Measurements from ENCODE around the gene MLXIPL. TPM values are rescaled to one million over a fixed set of nuclear protein-coding genes. Genes with fewer than 3 reads are reported as not detected.

The MLXIPL gene
- total and polyA plus RNA-seq, 11 donors, result 0.42 to 10.1 (median 2.0) TPM

DNA sequence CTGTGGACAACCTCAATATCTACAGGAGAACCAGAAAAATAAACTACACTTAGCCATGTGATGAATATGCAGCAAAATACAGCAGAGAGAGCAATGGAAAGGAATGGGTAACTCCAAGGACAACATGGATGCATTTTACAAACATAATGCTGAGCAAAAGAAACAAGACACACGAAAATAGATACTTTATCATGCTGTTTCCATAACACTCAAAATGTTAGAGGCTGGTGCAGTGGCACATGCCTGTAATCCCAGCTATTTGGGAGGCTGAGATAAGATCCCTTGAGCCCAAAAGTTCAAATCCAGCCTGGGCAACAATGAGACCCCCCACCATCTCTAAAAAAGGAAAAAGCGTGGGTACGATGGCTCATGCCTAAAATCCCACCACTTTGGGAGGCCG lies 75.1 kb downstream of the MLXIPL start:
- no peak for TF ChIP-seq POLR2A (IDR thresholded peaks at IDR 0.05)
- TF ChIP-seq, protein P1, sequence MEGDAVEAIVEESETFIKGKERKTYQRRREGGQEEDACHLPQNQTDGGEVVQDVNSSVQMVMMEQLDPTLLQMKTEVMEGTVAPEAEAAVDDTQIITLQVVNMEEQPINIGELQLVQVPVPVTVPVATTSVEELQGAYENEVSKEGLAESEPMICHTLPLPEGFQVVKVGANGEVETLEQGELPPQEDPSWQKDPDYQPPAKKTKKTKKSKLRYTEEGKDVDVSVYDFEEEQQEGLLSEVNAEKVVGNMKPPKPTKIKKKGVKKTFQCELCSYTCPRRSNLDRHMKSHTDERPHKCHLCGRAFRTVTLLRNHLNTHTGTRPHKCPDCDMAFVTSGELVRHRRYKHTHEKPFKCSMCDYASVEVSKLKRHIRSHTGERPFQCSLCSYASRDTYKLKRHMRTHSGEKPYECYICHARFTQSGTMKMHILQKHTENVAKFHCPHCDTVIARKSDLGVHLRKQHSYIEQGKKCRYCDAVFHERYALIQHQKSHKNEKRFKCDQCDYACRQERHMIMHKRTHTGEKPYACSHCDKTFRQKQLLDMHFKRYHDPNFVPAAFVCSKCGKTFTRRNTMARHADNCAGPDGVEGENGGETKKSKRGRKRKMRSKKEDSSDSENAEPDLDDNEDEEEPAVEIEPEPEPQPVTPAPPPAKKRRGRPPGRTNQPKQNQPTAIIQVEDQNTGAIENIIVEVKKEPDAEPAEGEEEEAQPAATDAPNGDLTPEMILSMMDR (IDR thresholded peaks at IDR 0.05), result no peak
- H3K27me3 ChIP-seq, result no peaks in the 10 kb centered on the region
- no peak for DNase-seq
- H3K9me3 ChIP-seq, result no peaks in the 10 kb centered on the region
- no peak overlapping the region for H3K4me3 ChIP-seq
- intact Hi-C loops (cut with DNase I), result no loop called here
- WGBS, 4 donors, result 75 to 86% (median 77%) methylated on average over 4 of the region's 4 CpGs
- H3K4me1 ChIP-seq, result peaks cover 0 to 45% (median 10%) of the 10 kb centered on the region in 12 donors
- H3K36me3 ChIP-seq, result peaks cover 0 to 82% (median 75%) of the 10 kb centered on the region in 9 donors
- peak overlapping the region in 6 of 12 donors; percentile 13 to 67 (median 23) for H3K27ac ChIP-seq
- ATAC-seq, result peak; percentile 25 to 65 (median 56)

DNA sequence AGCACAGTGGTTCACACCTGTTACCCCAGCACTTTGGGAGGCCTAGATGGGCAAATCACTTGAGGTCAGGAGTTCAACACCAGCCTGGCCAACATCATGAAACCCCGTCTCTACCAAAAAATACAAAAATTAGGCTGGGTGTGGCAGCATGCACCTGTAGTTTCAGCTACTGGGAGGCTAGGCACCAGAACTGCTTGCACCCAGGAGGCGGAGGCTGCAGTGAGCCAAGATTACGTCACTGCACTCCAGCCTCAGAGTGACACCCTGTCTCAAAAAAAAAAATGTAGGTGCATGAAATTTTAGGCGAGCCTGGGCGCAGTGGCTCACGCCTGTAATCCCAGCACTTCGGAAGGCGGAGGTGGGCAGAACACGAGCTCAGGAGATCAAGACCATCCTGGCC lies 76.5 kb downstream of the MLXIPL start:
- no peak for DNase-seq
- Histone ChIP-seq H3K27me3 (no peaks in the 10 kb centered on the region), H3K4me1 (peaks cover 0 to 35% (median 9%) of the 10 kb centered on the region in 12 donors), H3K27ac (no peak overlapping the region), H3K4me3 (no peak overlapping the region), H3K9me3 (no peaks in the 10 kb centered on the region), H3K36me3 (peaks cover 0 to 82% (median 74%) of the 10 kb centered on the region in 9 donors)
- TF ChIP-seq, protein P1 (IDR thresholded peaks at IDR 0.05), result no peak
- TF ChIP-seq POLR2A (IDR thresholded peaks at IDR 0.05), result no peak
- WGBS, 4 donors, result 78 to 94% (median 90%) methylated on average over 9 of the region's 9 CpGs
- ATAC-seq, result peak in 3 of 4 donors; percentile 41 to 49 (median 48)
- intact Hi-C loops (cut with DNase I), result no loop called here

DNA sequence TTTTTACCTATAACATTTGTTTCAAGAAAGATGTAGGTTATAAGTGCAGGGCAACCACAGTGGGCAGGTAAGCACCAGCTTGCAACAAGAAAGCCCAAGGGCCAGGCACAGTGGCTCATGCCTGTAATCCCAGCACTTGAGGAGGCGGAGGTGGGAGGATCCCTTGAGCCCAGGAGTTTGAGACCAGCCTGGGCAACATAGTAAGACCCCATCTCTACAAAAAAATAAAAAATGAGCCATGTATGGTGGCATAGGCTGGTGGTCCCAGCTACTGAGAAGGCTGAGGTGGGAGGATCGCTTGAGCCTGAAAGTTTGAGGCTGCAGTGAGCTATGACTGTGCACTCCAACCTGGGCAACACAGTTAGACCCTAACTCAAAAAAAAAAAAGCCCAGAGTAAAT lies 79.6 kb downstream of the MLXIPL start:
- H3K9me3 ChIP-seq, result no peaks in the 10 kb centered on the region
- no peak overlapping the region for H3K4me3 ChIP-seq
- peaks cover 0 to 85% (median 78%) of the 10 kb centered on the region in 9 donors for H3K36me3 ChIP-seq
- H3K4me1 ChIP-seq, result peaks cover 0 to 25% (median 6%) of the 10 kb centered on the region in 12 donors
- intact Hi-C loops (cut with DNase I), result loop anchor here in 1 of 10 donors (1.0 kb wide), 1 partner anchor 34 kb away; the partner anchor contains the start of gene TBL2
- ATAC-seq (no peak), DNase-seq (no peak)
- WGBS, 4 donors, result 95 to 99% (median 97%) methylated on average over 2 of the region's 2 CpGs
- H3K27me3 ChIP-seq, result no peaks in the 10 kb centered on the region
- TF ChIP-seq, protein P1 (IDR thresholded peaks at IDR 0.05), result no peak
- no peak for TF ChIP-seq POLR2A (IDR thresholded peaks at IDR 0.05)
- no peak overlapping the region for H3K27ac ChIP-seq

Other genes starting within 250 kb of the MLXIPL start
- under 1 TPM in 6 of 9 donors, not detected in 3; 0.12 to 0.48 (median 0.28) TPM for gene FZD9, start 190.7 kb downstream of the MLXIPL start, total RNA-seq
- under 1 TPM; 0.15 to 0.82 TPM for gene FZD9, start 190.7 kb downstream of the MLXIPL start, polyA plus RNA-seq
- 10 to 100 TPM; 30.1 to 45.0 (median 41.5) TPM for gene BAZ1B, start 102.2 kb downstream of the MLXIPL start, total RNA-seq
- 10 to 100 TPM; 19.0 to 31.5 TPM for gene BAZ1B, start 102.2 kb downstream of the MLXIPL start, polyA plus RNA-seq
- 100 to 1,000 TPM in 2 of 9 donors, 10 to 100 TPM in 7; 63.2 to 182 (median 77.9) TPM for gene BCL7B, start 66.8 kb downstream of the MLXIPL start, total RNA-seq
- gene BCL7B, start 66.8 kb downstream of the MLXIPL start, polyA plus RNA-seq, result 10 to 100 TPM; 65.3 to 88.8 TPM
- gene TBL2, start 45.9 kb downstream of the MLXIPL start, total RNA-seq, result 10 to 100 TPM in 7 of 9 donors, 1 to 10 TPM in 2; 6.8 to 24.1 (median 14.1) TPM
- 10 to 100 TPM in 1 of 2 donors, 1 to 10 TPM in 1; 3.5 to 27.3 TPM for gene TBL2, start 45.9 kb downstream of the MLXIPL start, polyA plus RNA-seq
- 1 to 10 TPM; 1.9 to 2.9 (median 2.7) TPM for gene VPS37D, start 43.3 kb upstream of the MLXIPL start, total RNA-seq
- 1 to 10 TPM; 1.1 to 2.2 TPM for gene VPS37D, start 43.3 kb upstream of the MLXIPL start, polyA plus RNA-seq
- 10 to 100 TPM in 6 of 9 donors, 1 to 10 TPM in 3; 6.8 to 21.1 (median 15.6) TPM for gene DNAJC30, start 58.9 kb upstream of the MLXIPL start, total RNA-seq
- 10 to 100 TPM in 1 of 2 donors, 1 to 10 TPM in 1; 7.2 to 14.0 TPM for gene DNAJC30, start 58.9 kb upstream of the MLXIPL start, polyA plus RNA-seq
- gene BUD23, start 59.1 kb upstream of the MLXIPL start, total RNA-seq, result 10 to 100 TPM; 57.4 to 94.1 (median 68.6) TPM
- gene BUD23, start 59.1 kb upstream of the MLXIPL start, polyA plus RNA-seq, result 100 to 1,000 TPM; 106 to 150 TPM
- gene STX1A, start 95.1 kb upstream of the MLXIPL start, total RNA-seq, result 1 to 10 TPM; 1.1 to 3.6 (median 1.6) TPM
- 1 to 10 TPM; 1.8 to 2.4 TPM for gene STX1A, start 95.1 kb upstream of the MLXIPL start, polyA plus RNA-seq
- 10 to 100 TPM; 17.9 to 36.9 (median 25.0) TPM for gene ABHD11, start 114.3 kb upstream of the MLXIPL start, total RNA-seq
- gene ABHD11, start 114.3 kb upstream of the MLXIPL start, polyA plus RNA-seq, result 10 to 100 TPM; 21.0 to 27.7 TPM
- not detected for gene CLDN3, start 145.7 kb upstream of the MLXIPL start, total RNA-seq
- gene CLDN3, start 145.7 kb upstream of the MLXIPL start, polyA plus RNA-seq, result under 1 TPM in 1 of 2 donors, not detected in 1; 0.10 TPM
- under 1 TPM in 1 of 9 donors, not detected in 8; 0.11 TPM for gene CLDN4, start 206.5 kb upstream of the MLXIPL start, total RNA-seq
- under 1 TPM in 1 of 2 donors, not detected in 1; 0.12 TPM for gene CLDN4, start 206.5 kb upstream of the MLXIPL start, polyA plus RNA-seq
- 1 to 10 TPM in 3 of 9 donors, under 1 TPM in 3, not detected in 3; 0.30 to 2.7 (median 0.94) TPM for gene METTL27, start 218.0 kb upstream of the MLXIPL start, total RNA-seq
- under 1 TPM in 1 of 2 donors, not detected in 1; 0.12 TPM for gene METTL27, start 218.0 kb upstream of the MLXIPL start, polyA plus RNA-seq
- gene TMEM270, start 236.6 kb upstream of the MLXIPL start, total RNA-seq, result not detected
- not detected for gene TMEM270, start 236.6 kb upstream of the MLXIPL start, polyA plus RNA-seq